Measurements from ENCODE around the gene SLC43A3. TPM values are rescaled to one million over a fixed set of nuclear protein-coding genes. Genes with fewer than 3 reads are reported as not detected.

Gene SLC43A3
- total RNA-seq, 1 experiment from 2014 or later = 8.6 TPM

- CTCF ChIA-PET = interaction anchor here (0.7 to 1.0 kb wide), 2 partner anchors 10 to 16 kb away, joined by 5 to 7 read pairs; no protein-coding TSS in a partner anchor
Observed at GRCh38 chr11:57475671-57476046, 48.7 kb upstream of the SLC43A3 start.

GRCh38 chr11:57475191-57475590, 48.3 kb upstream of the SLC43A3 start:
- TF ChIP-seq TCF7L2 (IDR thresholded peaks at IDR 0.05; ENCODE audit: low read depth, low read length) (no peak), SIN3A (IDR thresholded peaks at IDR 0.05; ENCODE audit: borderline replicate concordance, insufficient read depth, low read depth, low read length) (no peak), POLR2AphosphoS5 (IDR thresholded peaks at IDR 0.05; ENCODE audit: low read depth, low read length) (no peak)
- TF ChIP-seq, protein P1, sequence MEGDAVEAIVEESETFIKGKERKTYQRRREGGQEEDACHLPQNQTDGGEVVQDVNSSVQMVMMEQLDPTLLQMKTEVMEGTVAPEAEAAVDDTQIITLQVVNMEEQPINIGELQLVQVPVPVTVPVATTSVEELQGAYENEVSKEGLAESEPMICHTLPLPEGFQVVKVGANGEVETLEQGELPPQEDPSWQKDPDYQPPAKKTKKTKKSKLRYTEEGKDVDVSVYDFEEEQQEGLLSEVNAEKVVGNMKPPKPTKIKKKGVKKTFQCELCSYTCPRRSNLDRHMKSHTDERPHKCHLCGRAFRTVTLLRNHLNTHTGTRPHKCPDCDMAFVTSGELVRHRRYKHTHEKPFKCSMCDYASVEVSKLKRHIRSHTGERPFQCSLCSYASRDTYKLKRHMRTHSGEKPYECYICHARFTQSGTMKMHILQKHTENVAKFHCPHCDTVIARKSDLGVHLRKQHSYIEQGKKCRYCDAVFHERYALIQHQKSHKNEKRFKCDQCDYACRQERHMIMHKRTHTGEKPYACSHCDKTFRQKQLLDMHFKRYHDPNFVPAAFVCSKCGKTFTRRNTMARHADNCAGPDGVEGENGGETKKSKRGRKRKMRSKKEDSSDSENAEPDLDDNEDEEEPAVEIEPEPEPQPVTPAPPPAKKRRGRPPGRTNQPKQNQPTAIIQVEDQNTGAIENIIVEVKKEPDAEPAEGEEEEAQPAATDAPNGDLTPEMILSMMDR (IDR thresholded peaks at IDR 0.05) = no peak
- TF ChIP-seq, protein P2, sequence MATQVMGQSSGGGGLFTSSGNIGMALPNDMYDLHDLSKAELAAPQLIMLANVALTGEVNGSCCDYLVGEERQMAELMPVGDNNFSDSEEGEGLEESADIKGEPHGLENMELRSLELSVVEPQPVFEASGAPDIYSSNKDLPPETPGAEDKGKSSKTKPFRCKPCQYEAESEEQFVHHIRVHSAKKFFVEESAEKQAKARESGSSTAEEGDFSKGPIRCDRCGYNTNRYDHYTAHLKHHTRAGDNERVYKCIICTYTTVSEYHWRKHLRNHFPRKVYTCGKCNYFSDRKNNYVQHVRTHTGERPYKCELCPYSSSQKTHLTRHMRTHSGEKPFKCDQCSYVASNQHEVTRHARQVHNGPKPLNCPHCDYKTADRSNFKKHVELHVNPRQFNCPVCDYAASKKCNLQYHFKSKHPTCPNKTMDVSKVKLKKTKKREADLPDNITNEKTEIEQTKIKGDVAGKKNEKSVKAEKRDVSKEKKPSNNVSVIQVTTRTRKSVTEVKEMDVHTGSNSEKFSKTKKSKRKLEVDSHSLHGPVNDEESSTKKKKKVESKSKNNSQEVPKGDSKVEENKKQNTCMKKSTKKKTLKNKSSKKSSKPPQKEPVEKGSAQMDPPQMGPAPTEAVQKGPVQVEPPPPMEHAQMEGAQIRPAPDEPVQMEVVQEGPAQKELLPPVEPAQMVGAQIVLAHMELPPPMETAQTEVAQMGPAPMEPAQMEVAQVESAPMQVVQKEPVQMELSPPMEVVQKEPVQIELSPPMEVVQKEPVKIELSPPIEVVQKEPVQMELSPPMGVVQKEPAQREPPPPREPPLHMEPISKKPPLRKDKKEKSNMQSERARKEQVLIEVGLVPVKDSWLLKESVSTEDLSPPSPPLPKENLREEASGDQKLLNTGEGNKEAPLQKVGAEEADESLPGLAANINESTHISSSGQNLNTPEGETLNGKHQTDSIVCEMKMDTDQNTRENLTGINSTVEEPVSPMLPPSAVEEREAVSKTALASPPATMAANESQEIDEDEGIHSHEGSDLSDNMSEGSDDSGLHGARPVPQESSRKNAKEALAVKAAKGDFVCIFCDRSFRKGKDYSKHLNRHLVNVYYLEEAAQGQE (IDR thresholded peaks at IDR 0.05; ENCODE audit: insufficient read depth in 1 of 2, low read depth in 2 of 2, low read length in 1 of 2) = no peak
- Histone ChIP-seq H3K36me3 (ENCODE audit: control insufficient read depth, insufficient read depth, low read length) (no peaks in the 10 kb centered on the region), H3K27ac (ENCODE audit: low read length) (no peak overlapping the region), H3K4me1 (ENCODE audit: control insufficient read depth, insufficient read depth, low read length) (no peaks in the 10 kb centered on the region; the same call in 1 of the 2 replicates), H3K9me3 (ENCODE audit: control insufficient read depth, insufficient read depth, low read depth, low read length) (no peaks in the 10 kb centered on the region), H3K4me3 (ENCODE audit: low read depth in 2 of 2, low read length in 2 of 2) (no peak overlapping the region), H3K27me3 (ENCODE audit: control insufficient read depth, insufficient read depth, low read length) (peaks cover 15% of the 10 kb centered on the region)
- ATAC-seq (no peak), DNase-seq (ENCODE audit: low read depth, low spot score) (no peak)
- ChIA-PET POLR2A (no interaction called here), CTCF (interaction anchor here (0.7 to 1.0 kb wide), 3 partner anchors 9 to 18 kb away, joined by 3 to 7 read pairs (median 5); no protein-coding TSS in a partner anchor)
- in situ Hi-C loops (cut with HindIII; ENCODE audit: low pct_unique_long_range_greater_than_20kb, low sequenced_read_pairs) (no loop called here), intact Hi-C loops (cut with micrococcal nuclease; ENCODE audit: unreplicated experiment) (no loop called here)
- no TSS peak for BruUV-seq (replicated peaks)

More at GRCh38 chr11:57475671-57476046, 48.7 kb upstream of the SLC43A3 start:
- Histone ChIP-seq H3K27ac (ENCODE audit: low read length) (no peak overlapping the region), H3K36me3 (ENCODE audit: control insufficient read depth, insufficient read depth, low read length) (no peaks in the 10 kb centered on the region), H3K9me3 (ENCODE audit: control insufficient read depth, insufficient read depth, low read depth, low read length) (no peaks in the 10 kb centered on the region), H3K27me3 (ENCODE audit: control insufficient read depth, insufficient read depth, low read length) (peaks cover 15% of the 10 kb centered on the region), H3K4me1 (ENCODE audit: control insufficient read depth, insufficient read depth, low read length) (no peaks in the 10 kb centered on the region; the same call in 1 of the 2 replicates), H3K4me3 (ENCODE audit: low read depth in 2 of 2, low read length in 2 of 2) (no peak overlapping the region)
- intact Hi-C loops (cut with micrococcal nuclease; ENCODE audit: unreplicated experiment) (no loop called here), in situ Hi-C loops (cut with HindIII; ENCODE audit: low pct_unique_long_range_greater_than_20kb, low sequenced_read_pairs) (no loop called here)
- ATAC-seq (no peak), DNase-seq (ENCODE audit: low read depth, low spot score) (no peak)
- TF ChIP-seq, protein P1 (IDR thresholded peaks at IDR 0.05) = no peak
- TF ChIP-seq TCF7L2 (IDR thresholded peaks at IDR 0.05; ENCODE audit: low read depth, low read length) (no peak), SIN3A (IDR thresholded peaks at IDR 0.05; ENCODE audit: borderline replicate concordance, insufficient read depth, low read depth, low read length) (no peak), POLR2AphosphoS5 (IDR thresholded peaks at IDR 0.05; ENCODE audit: low read depth, low read length) (no peak)
- TF ChIP-seq, protein P2 (IDR thresholded peaks at IDR 0.05; ENCODE audit: insufficient read depth in 1 of 2, low read depth in 2 of 2, low read length in 1 of 2) = no peak
- POLR2A ChIA-PET = no interaction called here
- BruUV-seq (replicated peaks) = no TSS peak

Measured in Panc1 (cell line).